GM18861 (cell line): ENCODE measurements around the gene CCDC124.

ENCODE experiments used
- ATAC-seq: cut with Tn5 transposase; IDR thresholded peaks from one replicate; pipeline ENCODE4 v1.9.1; 2021; ENCODE audit not compliant: unreplicated experiment

Gene CCDC124

DNA sequence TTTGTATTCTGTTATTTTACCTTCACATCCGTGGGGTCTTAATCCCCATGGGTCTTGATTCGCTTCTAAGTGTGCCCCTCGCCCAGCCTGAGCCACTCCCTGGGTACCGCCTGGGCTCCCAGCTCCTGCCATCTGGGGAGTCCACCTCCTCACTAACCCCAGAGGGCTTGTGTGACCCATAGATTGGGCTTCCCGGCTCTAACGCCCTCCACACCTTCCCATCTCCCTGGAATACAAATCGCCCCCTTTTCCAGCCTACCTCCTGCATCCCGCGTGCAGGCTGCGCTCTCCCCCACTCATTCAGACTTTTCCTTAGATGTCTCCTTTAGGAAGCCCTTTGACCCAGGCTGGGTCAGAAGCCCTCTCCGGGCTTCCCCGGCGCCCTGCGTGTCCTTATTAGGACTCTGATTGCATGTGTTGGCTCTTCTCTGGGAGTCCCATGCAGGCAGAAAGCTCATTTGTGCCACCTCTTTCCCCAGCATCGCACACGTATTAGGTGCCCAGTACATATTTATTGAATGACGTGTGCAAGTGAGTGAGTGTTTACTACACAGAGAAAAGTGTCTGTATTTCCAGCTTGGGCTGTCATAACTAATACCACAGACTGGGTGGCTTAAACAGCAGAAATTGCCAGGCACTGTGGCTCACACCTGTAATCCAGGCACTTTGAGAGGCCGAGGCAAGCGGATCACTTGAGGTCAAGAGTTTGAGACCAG is 757 bp downstream of the CCDC124 start:
- no peak for ATAC-seq

GRCh38 chr19:17936379-17936778 is 3.6 kb downstream of the CCDC124 start:
- no peak for ATAC-seq

DNA sequence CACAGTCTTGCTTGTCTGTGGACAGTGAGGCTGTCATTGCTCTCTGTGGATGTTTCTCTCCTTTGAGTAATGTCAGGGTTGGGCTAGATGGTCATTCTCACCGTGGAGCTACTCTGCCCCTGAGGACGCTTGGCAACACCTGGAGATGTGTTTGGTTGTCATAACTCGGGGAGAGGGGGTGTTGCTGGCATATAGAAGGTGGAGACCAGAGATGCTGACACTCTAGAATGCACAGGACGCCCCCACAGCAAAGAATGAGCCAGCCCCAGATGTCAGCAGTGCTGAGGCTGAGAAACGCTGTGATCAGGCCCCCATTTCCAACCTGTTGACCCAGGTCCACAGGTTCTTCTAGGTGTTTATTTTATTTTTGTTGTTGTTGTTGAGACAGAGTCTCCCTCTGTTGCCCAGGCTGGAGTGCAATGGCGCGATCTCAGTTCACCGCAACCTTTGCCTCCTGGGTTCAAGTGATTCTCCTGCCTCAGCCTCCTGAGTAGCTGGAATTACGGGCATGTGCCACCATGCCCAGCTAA is 4.6 kb downstream of the CCDC124 start:
- ATAC-seq: no peak

DNA sequence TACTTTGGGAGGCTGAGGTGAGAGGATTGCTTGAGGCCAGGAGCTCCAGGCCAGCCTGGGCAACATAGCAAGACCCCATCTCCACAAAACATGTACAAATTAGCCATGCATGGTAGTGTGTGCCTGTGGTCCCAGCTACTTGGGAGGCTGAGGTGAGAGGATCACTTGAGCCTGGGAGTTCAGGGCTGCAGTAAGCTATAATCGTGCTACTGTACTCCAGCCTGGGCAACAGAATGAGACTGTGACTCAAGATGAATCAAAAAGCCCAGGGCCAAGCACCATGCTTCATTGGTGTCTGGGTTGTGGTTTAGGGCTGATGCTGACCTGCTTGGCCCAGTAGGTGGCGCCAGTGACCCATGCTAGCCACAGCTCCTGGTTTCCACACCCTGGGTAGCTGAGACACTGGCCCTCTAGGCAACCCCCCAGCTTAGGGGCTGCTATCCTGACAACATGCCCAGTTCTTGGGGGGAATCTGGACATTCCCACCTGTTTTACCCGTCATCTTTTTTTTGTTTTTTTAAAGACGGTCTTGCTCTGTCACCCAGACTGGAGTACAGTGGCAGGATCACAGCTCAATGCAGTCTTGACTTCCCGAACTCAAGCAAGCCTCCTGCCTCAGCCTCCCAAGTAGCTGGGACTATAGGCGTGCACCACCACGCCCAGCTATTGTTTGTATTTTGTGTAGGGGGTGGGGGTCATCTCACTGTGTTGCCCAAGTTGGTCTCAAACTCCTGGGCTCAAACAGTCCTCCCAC is 5.5 kb downstream of the CCDC124 start:
- ATAC-seq: no peak

GRCh38 chr19:17942181-17942580 is 9.4 kb downstream of the CCDC124 start:
- ATAC-seq: no peak

GRCh38 chr19:17942582-17943273 is 9.9 kb downstream of the CCDC124 start:
- ATAC-seq: no peak

DNA sequence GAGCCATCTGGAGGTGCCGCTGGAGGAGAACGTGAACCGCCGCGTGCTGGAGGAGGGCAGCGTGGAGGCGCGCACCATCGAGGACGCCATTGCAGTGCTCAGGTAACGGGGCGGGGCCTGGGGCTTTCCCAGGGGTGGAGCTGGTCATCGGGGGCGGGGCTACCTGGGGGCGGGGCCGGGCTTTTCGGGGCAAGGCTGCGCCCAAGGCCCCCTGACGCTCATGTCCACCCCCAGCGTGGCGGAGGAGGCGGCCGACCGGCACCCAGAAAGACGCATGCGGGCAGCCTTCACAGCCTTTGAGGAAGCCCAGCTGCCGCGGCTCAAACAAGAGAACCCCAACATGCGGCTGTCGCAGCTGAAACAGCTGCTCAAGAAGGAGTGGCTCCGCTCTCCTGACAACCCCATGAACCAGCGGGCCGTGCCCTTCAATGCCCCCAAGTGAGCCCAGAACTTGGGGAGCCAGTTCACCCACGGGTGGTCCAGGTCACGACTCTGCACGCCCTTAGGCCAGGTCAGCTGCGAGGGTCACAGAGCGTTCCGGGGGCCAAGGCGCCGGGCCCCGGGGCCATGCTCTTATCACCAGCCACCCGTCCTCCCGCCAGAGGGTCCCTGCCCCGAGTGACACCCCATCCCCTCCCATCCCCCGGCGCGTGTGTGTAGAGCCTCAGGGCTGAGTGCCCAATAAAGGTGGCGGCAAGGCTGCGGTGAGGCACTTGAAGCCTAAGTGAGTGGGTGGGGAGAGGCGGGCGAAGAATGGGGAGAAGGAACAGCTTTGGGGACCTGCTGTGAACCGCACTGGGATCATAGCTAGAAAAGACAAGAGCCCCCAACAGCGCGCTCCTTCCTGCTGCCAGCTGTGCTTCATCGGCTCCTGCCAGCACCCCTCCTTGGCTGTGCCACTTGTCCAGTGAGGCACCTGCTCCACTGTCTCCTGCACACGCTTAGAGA is 10.7 kb downstream of the CCDC124 start:
- ATAC-seq: no peak

- ATAC-seq: no peak
Observed at GRCh38 chr19:17944301-17944700, 11.5 kb downstream of the CCDC124 start.

- peak; percentile 27 for ATAC-seq
Observed at GRCh38 chr19:17946965-17947784, 14.4 kb downstream of the CCDC124 start.

GRCh38 chr19:17947815-17948513 is 15.1 kb downstream of the CCDC124 start:
- ATAC-seq: peak; percentile 39

DNA sequence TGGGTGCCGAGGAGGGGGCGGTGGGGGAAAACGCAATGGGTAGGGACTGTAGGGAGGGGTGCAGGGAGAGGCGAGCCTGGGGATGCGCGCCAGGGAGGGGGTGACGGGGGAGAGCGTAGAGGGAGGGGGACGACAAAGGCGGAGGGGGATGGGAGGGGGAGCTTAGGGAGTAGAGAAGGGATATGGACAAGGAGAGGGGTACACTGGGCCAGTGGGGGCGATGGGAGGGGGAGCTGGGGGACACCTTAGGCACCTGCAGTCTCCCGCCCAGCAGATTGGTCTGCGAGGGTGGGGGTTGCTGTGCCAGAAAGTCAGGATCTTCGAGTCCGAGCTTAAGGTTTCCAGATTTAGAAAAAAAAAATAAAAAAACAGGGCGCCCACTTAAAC is 15.7 kb downstream of the CCDC124 start:
- ATAC-seq: no peak

GRCh38 chr19:17948931-17949930 is 16.4 kb downstream of the CCDC124 start:
- no peak for ATAC-seq

DNA sequence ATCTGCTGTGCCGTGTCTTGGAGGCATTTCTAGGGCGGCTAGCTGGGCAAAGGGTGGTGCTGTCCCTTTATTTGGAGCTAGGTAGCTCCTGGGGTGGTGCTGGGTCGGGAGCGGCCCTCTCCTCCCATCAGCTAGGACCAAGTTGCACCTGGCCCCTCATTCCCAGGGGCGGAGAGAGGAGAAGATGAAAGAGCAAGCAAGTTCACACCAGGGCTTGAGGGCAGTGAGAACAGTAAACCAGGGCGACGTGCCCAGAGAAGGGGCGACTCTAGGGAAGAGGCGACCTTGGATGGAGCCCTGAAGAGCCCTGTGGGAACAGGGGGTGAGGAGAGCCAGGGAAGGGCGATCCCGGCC is 17.1 kb downstream of the CCDC124 start:
- ATAC-seq: no peak

DNA sequence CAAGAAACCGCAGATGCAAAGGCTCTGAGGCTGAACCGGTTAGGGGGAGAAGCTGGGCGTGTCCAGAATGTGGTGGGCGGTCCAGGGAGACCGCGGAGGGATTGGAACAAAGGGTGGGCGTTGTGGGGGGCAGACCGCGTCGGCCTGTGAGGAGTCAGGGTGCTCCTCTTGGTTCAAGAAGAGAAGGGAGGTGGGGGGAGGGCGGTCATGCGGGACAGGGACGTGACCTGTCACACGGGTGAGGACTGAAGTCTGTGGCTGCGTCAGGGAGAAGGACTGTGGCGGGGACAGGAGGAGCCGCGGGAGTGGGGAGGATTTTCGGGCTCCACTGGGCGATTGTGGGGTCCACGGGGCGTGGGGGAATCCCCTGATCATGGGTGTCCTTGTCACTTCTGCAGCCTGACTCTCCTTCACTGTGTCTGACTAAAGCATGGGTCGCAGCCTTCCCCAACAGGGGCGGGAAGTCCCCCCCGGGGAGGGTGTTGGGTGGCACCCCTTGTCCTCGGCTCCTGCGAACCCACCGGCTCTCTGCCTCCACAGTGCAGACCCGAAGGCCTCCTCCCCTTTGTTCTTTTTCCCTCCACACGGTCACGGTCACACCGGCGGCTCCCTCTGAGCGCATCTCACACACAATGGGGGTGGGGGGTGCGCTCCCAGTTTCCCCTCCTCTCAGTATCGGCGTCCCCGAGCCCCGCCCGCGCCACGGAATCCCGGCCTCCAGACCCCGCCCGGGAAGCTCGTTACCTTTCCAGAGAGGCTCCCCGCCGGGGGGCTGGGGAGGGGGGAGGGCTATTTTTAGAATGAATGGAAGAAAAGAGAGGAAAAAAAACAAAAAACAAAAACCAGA is 17.7 kb downstream of the CCDC124 start:
- no peak for ATAC-seq

- ATAC-seq: no peak
Observed at GRCh38 chr19:17951157-17951989, 18.6 kb downstream of the CCDC124 start.
